HG03460 (cell line): ENCODE measurements around the gene APEH.

Source experiments
- ATAC-seq: cut with Tn5 transposase; IDR thresholded peaks from one replicate; pipeline ENCODE4 v1.9.1; 2021; ENCODE audit not compliant: unreplicated experiment

Gene APEH

DNA sequence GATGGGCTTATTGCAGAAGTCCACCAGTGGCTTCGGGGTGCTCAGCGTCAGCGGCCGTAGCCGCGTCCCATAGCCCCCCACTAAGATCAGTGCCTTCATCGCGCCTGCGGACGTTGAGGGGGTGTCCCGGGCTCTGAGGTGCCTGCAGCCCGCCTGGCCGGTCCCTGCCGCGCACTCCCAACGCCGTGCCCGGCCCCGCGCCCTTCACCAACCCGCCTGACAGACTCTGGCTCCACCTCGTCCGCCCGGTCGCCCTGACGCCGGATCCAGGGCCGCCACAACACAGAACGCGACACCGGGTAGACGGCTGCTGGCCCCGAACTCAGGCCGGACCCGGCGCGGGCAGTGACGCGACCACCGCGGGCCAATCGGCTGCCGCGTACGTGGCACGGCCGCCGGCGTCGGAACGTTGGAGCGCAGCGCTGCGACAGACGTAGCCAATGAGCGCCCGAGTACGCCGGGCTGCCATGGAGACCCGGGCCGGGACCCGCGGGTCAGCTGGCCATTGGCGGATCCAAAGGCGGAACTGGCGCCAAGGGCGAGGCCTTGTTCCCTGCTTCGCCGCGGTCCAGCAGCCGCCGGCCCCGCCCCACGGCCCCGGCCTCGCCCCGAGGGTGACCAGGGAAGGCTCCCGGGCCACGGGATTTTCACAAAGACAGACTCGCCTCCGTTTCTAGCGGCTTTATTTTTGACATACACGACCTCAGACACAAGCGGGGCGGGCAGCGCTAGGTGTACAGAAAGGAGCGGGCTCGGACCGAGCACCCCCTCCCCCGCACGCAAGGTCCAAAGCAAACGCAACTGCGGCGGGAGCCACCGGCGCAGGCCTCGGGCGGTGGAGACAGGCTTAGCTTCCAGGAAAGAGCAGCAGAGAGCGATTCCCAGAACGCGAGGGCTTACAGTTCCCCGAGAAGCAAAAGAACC lies 49.7 kb downstream of the APEH start, which contains the start of gene GMPPB:
Gene GMPPB, minus strand, starts transcription at position 324 of the 924 bp plus-strand sequence. Its CDS starts 225 bp downstream, at position 99.
- peak; percentile 65 for ATAC-seq

DNA sequence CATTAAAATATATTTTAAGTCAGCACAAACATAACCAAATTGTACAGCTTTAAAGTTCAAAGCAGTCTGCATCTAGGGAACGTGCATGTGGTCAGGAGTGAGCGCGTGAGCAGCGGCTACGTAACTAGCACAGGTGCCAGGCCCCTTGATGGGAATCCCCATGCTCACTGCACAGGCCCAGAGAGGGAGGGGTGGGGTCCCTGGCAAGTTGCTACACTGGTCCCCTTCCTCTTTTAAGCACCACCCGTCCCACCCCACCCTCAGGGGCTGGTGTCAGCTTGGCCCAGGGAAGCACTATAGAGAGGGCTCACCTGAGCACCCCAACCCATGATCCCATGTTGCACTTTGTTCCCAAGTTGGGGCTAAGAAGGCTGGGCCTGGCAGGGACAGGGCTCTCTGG lies 50.4 kb downstream of the APEH start:
- no peak for ATAC-seq

DNA sequence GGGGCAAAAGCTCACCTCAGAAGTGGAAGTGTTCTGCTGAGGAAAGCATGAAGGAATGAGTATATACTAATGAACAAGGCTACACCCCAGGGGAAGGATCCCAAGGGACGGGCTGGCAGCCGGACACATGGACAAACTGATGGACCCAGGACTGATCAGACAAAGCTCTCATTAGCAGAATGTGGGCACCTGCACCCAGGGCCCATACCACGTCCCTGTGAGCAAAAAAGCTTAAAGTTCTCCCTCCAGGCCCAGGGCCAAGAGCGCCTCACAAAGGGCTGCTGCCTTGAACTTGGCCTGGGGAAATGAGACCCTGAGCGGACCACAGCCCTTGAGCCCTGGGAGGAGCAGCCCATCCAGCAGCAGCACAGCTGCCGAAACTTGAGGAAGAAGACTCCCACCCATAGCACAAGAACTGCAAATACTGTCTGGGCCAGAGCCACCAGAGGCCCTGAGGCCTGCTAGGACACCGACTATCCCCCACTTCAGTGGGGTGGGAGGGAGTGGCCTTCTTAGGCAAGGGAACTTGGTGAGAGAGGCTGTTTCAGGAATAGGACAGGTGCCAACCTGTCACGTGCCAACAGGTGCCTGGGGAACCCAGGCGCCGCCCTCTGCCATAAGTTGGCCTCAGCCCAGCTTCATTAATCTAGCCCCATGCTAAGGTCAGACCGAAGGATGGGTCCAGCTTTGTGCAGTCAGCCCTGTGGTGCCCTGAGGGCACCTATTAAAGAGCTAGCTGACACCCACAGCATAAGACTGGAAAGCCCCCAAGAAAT lies 51.9 kb downstream of the APEH start:
- no peak for ATAC-seq

DNA sequence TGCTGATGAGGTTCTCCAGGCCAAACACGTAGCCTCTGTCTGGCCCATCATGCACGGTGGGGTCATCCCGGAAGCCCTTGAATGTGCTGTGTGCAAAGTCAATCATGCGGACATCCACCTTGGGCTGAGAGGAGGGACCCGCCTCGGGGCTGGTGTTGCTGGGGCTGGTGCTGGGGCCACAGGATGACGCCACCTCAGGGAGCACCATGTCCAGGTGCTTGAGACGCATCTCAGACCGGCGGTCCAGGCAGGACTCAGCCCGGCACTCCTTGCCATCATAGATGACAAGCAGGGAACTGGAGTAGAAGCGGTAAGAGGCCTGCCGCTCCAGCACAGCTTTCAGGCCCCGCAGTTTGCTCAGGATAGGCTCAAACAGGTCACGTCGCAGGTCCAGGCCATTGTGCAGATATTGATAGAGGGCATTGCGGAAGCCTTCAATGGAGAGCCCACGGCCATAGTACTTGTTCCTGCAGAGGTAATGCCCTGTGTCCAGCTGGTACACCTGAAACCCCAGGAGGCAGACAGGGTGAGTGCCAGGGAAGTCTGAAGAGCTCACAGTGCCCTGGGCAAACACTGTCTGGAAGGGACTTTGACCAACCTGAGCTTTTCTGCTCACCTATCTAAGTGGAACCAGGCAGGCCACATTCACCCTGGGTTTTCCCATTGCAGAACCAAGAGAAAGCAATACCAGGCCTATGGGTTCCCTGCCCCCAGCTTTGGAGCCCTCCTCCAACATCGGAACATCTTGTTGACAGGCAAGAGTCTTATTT lies 53.2 kb downstream of the APEH start:
- ATAC-seq = no peak

DNA sequence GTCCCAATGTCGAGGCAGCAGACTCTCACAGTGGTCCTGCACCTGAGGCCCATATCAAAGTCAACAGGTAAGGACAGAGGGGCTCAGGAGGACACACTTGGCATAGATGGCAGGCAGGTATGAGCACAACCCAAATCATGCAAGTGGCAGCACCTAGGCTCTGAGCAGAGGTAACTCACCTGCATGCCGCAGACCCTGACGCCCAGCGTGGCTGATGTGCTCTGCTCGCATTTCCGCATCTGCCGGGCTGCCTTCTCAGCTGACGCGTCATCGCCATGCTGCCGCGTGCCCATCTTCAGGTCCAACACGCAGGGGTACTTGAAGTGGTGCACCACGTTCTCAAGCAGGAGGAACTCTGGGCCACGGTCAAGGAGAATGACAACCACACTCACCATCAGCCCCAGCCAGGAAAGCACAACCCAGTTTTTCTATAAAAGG lies 53.8 kb downstream of the APEH start:
- ATAC-seq = no peak

DNA sequence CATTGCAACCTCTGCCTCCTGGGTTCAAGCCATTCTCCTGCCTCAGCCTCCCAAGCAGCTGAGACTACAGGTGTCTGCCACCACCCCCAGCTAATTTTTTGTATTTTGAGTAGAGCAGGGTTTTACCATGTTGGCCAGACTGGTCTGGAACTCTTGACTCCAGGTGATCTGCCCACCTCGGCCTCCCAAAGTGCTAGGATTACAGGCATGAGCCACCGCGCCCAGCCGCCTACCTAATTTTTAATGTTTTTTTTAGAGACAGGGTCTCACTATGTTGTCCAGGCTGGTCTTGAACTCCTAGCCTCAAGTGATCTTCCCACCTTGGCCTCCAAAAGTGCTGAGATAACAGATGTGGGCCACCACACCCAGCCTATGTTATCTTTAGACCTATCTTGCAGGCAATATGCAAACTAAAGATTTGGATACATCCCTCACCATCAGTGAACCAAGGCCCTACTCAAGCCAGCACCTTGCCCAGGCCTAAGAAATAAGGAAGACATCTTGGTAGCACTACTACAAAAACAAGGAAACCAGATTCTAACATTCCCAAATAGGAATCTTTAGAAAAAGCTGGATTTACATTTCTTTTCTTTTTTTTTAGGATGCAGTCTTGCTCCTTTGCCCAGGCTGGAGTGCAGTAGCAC lies 55.9 kb downstream of the APEH start:
- no peak for ATAC-seq

DNA sequence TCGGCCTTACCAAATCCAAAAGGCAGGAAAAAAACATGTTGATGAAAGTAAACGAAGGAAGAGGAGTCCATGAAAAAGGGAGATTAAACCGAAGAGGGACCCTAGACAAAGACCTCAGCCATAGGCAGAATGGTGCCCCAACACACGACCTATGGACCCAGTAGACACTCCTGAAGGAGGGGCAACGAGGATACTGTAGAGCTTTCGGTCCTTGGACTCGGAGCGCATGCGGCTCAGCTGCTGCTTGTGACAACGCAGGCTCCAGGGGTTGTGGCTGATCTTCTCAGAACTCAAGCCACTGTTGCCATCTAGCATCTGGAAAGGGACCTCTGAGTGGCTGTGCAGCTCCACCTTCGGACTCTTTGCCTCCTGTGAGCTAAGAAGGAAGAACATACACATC lies 58.4 kb downstream of the APEH start:
- no peak for ATAC-seq

DNA sequence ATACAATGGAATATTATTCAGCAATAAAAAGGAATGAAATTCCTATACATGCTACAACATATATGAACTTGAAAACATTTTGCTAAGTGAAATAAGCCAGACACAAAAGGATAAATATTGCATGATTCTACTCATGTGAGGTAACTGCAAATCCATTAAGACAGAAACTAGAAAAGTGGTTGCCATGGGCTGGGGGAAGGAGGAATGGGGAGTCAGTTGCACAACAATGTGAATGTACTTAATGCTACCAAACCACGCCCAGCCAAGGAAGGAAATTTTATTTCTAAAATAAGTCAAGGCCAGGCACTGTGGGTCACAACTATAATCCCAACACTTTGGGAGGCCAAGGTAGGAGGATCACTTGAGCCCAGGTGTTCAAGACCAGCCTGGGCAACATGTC lies 59.4 kb downstream of the APEH start:
- ATAC-seq = no peak
